Muscle layer of duodenum (tissue), 2 donors: ENCODE measurements around the gene SHB.

Experiments used
- H3K27ac ChIP-seq: one replicate; pipeline ENCODE4 v1.7.0; 2013; ENCODE audit warnings: mild to moderate bottlenecking, low read length
- H3K27me3 ChIP-seq: one replicate; pipeline ENCODE4 v1.7.0; 2013; ENCODE audit warnings: low read depth, mild to moderate bottlenecking, control low read depth, low read length
- H3K36me3 ChIP-seq, 2 donors: one replicate each; pipeline ENCODE4 v1.7.0; 2013; ENCODE audit warnings: low read length in 2 of 2, control low read depth in 1 of 2, mild to moderate bottlenecking in 1 of 2; ENCODE audit not compliant: insufficient read depth in 2 of 2, control insufficient read depth in 1 of 2
- H3K4me1 ChIP-seq, 2 donors: one replicate each; pipeline ENCODE4 v1.7.0; 2013; ENCODE audit warnings: low read length in 2 of 2, mild to moderate bottlenecking in 2 of 2, control low read depth in 1 of 2, moderate library complexity in 1 of 2; ENCODE audit not compliant: insufficient read depth in 2 of 2, control insufficient read depth in 1 of 2
- H3K4me3 ChIP-seq, 2 donors: one replicate each; pipeline ENCODE4 v1.7.0; 2013; ENCODE audit warnings: low read length in 2 of 2, low read depth in 1 of 2, mild to moderate bottlenecking in 1 of 2
- H3K9me3 ChIP-seq, 2 donors: one replicate each; pipeline ENCODE4 v1.7.0; 2013; ENCODE audit warnings: low read length in 2 of 2, control low read depth in 1 of 2, mild to moderate bottlenecking in 1 of 2; ENCODE audit not compliant: control insufficient read depth in 1 of 2
- donor health status: healthy.

The SHB gene

GRCh38 chr9:37997636-37998374 is 71.2 kb downstream of the SHB start:
- H3K27me3 ChIP-seq: no peaks in the 10 kb centered on the region
- H3K4me3 ChIP-seq: no peak overlapping the region
- H3K4me1 ChIP-seq: peaks cover 16 to 29% of the 10 kb centered on the region in 2 donors
- H3K9me3 ChIP-seq: no peaks in the 10 kb centered on the region
- H3K27ac ChIP-seq: peak overlapping the region; percentile 8
- H3K36me3 ChIP-seq: no peaks in the 10 kb centered on the region

GRCh38 chr9:37996819-37997217 is 72.2 kb downstream of the SHB start:
- Histone ChIP-seq H3K4me1 (peaks cover 16 to 29% of the 10 kb centered on the region in 2 donors), H3K36me3 (no peaks in the 10 kb centered on the region), H3K27me3 (no peaks in the 10 kb centered on the region), H3K27ac (no peak overlapping the region), H3K4me3 (no peak overlapping the region), H3K9me3 (no peaks in the 10 kb centered on the region)

GRCh38 chr9:37995961-37996818 is 72.8 kb downstream of the SHB start:
- H3K36me3 ChIP-seq: no peaks in the 10 kb centered on the region
- H3K4me3 ChIP-seq: no peak overlapping the region
- H3K27me3 ChIP-seq: no peaks in the 10 kb centered on the region
- H3K27ac ChIP-seq: no peak overlapping the region
- H3K9me3 ChIP-seq: no peaks in the 10 kb centered on the region
- H3K4me1 ChIP-seq: peaks cover 16 to 29% of the 10 kb centered on the region in 2 donors

DNA sequence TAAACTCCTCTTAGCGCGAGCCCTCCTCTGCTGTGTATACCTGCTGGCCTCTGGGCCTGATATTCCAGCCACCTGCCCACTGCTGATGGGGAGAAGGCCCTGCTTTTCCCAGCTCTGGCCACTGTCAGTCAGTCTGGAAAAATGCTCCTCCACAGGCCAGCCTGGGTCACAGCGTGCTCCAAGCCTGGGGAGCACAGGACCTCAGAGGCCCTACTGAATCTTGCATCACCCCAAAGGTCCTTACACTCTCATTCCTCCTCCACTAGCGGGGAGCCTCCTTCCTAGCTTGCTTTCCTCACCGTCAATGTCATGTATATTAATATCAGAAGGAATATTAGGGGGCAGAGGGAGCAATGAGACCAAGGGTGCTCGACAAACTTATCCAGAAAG is 73.7 kb downstream of the SHB start:
- Histone ChIP-seq H3K27ac (no peak overlapping the region), H3K4me3 (peak overlapping the region in 1 of 2 donors; percentile 13), H3K27me3 (no peaks in the 10 kb centered on the region), H3K9me3 (no peaks in the 10 kb centered on the region), H3K4me1 (peaks cover 16 to 29% of the 10 kb centered on the region in 2 donors), H3K36me3 (no peaks in the 10 kb centered on the region)

DNA sequence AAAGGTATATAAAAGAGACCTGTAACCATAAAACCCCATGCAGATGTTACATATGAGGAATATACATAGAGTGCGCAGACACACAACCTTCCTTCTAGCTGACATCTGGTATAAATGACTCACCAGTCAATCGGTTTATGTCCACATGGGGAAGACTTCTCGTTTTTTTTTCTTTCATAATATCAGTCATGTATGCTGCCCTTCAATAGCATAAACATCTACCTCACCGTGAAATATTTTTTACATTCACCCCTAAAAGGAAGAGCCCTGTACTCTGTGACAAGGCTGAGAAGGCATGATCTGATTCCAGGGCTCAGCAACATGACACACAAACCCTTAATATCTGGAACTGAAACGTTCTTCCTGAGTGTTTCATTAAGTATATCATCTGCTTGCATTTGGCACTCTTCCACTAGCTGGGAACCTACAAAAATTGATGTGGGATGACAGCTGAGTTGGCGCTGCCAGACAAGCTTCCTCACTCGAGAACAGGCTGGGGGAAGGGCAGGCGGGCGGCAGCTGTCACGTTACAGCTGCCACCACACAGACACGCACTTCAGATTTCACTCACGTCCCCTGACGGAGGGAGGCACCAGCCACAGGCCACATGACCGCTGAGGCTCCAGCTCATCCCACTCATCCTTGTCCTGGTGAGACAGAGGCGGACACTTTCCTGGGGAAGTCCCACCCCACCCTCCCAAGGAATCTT is 74.2 kb downstream of the SHB start:
- peaks cover 16 to 29% of the 10 kb centered on the region in 2 donors for H3K4me1 ChIP-seq
- H3K27me3 ChIP-seq: no peaks in the 10 kb centered on the region
- H3K9me3 ChIP-seq: no peaks in the 10 kb centered on the region
- H3K4me3 ChIP-seq: peak overlapping the region in 1 of 2 donors; percentile 13
- no peaks in the 10 kb centered on the region for H3K36me3 ChIP-seq
- peak overlapping the region; percentile 37 for H3K27ac ChIP-seq

DNA sequence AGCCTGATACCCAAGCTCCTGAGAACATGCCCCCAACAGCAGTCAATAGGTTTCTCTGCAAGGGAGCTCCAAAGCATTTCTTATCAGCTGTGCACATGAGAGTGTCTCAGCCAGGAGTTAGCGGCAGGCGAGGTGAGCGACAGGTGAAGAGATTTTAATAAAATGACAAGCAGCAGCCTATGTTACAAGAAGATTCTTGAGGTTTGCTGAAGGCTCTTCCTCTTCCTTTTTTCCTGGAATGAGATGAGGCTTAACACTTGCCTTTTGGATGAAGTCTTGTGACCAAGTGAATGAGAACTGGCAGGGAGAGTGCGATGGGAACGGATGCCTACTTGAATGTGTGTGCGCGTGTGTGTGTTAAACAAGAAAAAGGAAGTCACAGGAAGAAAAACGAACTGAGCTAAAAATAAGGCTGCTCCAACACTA is 76.1 kb downstream of the SHB start:
- Histone ChIP-seq H3K27ac (no peak overlapping the region), H3K9me3 (no peaks in the 10 kb centered on the region), H3K27me3 (no peaks in the 10 kb centered on the region), H3K4me3 (no peak overlapping the region), H3K4me1 (peaks cover 10 to 18% of the 10 kb centered on the region in 2 donors), H3K36me3 (no peaks in the 10 kb centered on the region)

- H3K36me3 ChIP-seq: no peaks in the 10 kb centered on the region
- H3K27ac ChIP-seq: no peak overlapping the region
- peaks cover 10% of the 10 kb centered on the region in 2 donors for H3K4me1 ChIP-seq
Measured at GRCh38 chr9:37990404-37991015, 78.5 kb downstream of the SHB start.

GRCh38 chr9:37989701-37990100 is 79.3 kb downstream of the SHB start:
- no peak overlapping the region for H3K27ac ChIP-seq

More at GRCh38 chr9:37990404-37991015, 78.5 kb downstream of the SHB start:
- no peaks in the 10 kb centered on the region for H3K9me3 ChIP-seq
- H3K4me3 ChIP-seq: no peak overlapping the region
- H3K27me3 ChIP-seq: no peaks in the 10 kb centered on the region

GRCh38 chr9:37988602-37989001 is 80.4 kb downstream of the SHB start:
- H3K4me1 ChIP-seq: peaks cover 0 to 12% of the 10 kb centered on the region in 2 donors
- no peak overlapping the region for H3K4me3 ChIP-seq
- H3K27me3 ChIP-seq: no peaks in the 10 kb centered on the region
- no peak overlapping the region for H3K27ac ChIP-seq
- H3K9me3 ChIP-seq: no peaks in the 10 kb centered on the region
- no peaks in the 10 kb centered on the region for H3K36me3 ChIP-seq

More at GRCh38 chr9:37989701-37990100, 79.3 kb downstream of the SHB start:
- Histone ChIP-seq H3K27me3 (no peaks in the 10 kb centered on the region), H3K36me3 (no peaks in the 10 kb centered on the region), H3K9me3 (no peaks in the 10 kb centered on the region), H3K4me1 (peaks cover 5 to 11% of the 10 kb centered on the region in 2 donors), H3K4me3 (no peak overlapping the region)

DNA sequence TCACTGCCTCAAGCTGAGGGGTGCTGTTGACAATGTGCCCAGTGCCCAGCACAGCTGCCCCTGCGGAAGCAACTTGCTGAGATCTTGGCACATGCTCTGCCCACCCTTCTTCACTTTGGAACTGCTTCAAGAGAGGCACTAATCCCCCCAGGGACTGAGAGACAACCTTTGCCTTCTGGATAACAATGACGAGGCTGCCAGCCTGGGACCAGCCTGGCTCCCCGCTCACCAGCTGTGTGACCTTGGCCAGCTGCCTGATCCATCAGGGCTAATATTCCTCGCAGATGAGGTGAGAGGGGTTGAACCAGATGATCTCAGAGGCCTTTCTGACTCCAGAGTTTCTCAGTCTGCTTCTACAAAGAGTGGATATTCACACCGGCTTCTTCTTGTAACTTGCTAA is 81.0 kb downstream of the SHB start:
- Histone ChIP-seq H3K9me3 (no peaks in the 10 kb centered on the region), H3K27me3 (no peaks in the 10 kb centered on the region), H3K27ac (no peak overlapping the region), H3K4me1 (peaks cover 0 to 12% of the 10 kb centered on the region in 2 donors), H3K4me3 (no peak overlapping the region), H3K36me3 (no peaks in the 10 kb centered on the region)
